GF-D8 (cell line): ENCODE data around the gene ATP13A1.
"Not testable (repeated sequence)": the region's sequence is repeated elsewhere in the genome, so short reads cannot be mapped to it uniquely, and the experiment has no call there.

Experiments used
- DNase-seq: peaks from one replicate; lab custom pipeline; 2025; lab: John Stamatoyannopoulos, UW

The ATP13A1 gene

DNA sequence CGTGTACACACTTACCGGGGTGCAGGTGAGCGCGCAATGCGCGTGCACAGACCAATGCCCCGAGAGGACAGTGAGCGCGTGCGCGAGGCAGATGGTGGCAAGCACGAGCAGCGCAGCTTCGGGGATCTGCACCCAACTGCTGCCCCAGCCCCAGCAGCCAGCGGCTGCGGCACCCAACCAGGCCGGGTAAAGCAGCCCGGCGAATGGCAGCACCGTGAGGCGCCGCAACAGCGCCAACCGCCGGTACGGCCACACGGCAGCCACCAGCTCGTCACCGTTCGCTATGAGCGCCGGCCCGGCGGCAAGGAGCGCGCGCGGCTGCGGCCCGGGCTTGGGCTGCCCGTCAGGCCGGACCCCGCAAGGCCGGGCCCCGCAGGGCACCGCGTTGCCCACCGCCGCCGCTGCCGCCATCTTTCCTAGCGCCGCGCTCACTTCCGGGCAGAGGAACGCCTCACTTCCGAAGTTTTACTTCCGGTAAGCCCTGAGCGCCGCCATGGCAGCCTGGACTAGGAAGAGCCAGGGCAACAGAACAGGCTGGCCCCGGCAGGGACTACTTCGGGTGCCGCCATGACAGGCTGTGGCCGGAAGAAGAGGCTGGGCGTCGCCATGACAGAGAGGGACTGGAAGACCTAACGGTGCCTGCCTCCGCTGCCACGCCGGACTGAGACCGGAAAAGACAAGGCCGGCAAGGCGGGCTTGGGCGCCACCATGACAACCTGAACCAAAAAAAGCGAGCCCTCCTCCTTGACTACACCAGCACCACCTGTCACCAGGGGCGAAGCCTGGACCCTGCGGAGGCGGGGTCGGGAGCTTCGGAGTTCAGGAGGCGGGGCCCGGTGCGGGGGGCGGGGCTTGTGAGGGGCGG lies at the start of gene ATP13A1:
TSS of gene ATP13A1 (minus strand) at position 421 of the 865 bp plus-strand sequence. CDS start at position 411, 10 bp downstream.
- DNase-seq, result peak; percentile 92

DNA sequence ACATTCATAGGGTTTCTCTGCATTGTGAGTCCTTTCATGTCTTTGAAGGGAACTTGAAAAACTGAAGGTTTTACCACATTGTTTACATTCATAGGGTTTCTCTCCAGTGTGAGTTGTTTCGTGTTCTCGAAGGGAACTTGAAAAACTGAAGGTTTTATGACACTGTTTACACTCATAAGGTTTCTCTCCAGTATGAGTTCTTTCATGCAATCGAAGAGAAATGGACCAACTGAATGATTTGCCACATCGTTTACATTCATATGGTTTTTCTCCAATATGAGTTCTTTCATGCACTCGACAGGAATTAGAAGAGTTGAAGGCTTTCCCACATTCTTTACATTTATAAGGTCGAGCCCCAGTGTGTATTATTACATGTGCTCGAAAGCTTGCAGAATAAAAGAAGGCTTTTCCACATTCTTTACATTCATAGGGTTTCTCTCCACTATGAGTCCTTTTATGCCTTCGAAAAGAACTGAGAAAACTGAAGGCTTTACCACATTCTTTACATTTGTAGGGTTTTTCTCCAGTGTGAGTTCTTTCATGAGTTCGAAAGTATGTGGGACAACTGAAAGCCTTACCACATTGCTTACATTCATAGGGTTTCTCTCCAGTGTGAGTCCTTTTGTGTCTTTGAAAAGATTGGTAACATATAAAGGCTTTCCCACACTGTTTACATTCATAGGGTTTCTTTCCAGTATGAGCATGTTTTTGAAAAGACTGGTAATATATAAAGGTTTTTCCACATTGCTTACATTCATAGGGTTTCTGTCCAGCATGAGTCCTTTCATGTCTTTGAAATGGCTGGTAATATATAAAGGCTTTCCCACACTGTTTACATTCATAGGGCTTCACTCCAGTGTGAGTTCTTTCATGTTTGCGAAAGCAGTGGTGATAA lies 48.7 kb upstream of the ATP13A1 start:
- no peak for DNase-seq

DNA sequence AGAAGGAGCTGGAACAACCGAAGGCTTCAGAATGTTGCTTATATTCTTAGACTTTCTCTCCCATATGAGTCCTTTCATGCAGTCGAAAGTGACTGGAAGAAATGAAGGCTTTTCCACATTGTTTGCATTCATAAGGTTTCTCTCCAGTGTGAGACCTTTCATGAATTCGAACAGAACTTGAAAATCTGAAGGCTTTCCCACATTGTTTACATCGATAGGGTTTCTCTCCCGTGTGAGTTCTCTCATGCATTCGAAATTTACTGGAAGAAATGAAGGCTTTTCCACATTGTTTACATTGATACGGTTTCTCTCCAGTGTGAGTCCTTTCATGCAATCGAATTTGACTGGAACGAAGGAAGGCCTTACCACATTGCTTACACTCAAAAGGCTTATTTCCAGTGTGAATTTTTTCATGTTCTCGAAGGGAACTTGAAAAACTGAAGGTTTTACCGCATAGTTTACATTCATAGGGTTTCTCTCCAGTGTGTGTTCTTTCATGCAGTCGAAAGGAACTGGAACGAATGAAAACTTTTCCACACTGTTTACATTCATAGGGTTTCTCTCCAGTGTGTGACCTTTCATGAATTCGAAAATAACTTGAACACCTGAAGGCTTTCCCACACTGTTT lies 47.9 kb upstream of the ATP13A1 start:
- DNase-seq, result no peak

DNA sequence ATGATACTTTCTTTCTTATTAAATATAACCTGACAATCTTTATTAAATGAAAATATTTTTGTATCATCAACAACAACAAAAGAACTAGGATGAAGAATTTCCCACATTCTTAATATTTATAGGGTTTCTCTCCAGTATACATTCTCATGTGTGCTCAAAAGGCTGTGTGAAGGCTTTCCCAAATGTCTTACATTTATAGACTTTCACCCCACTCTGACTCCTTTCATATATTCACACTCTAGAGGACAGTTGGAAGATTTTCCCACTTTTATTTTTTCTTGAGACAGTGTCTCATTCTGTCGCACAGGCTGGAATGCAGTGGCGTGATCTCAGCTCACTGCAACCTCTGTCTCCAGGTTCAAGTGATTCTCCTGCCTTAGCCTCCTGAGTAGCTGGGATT lies 47.0 kb upstream of the ATP13A1 start:
- DNase-seq, result no peak

DNA sequence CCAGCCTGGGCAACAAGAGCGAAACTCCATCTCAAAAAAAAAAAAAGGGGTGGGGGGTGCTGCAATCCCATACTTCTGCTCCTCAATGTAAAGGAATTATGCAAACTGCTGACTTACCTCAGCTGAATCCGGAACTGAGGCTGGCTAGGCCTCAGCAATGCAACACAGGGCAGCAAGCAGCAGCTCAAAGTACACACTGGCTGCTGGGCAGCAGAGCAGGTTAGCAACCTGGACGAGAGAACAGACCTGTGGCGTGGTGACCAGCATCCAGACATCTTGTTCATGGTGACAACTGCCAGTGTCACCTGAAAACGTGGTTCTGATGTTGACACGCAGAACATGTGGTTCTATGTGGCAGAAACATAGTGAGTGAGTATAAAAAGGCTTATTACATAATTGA lies 41.4 kb upstream of the ATP13A1 start:
- DNase-seq, result no peak

DNA sequence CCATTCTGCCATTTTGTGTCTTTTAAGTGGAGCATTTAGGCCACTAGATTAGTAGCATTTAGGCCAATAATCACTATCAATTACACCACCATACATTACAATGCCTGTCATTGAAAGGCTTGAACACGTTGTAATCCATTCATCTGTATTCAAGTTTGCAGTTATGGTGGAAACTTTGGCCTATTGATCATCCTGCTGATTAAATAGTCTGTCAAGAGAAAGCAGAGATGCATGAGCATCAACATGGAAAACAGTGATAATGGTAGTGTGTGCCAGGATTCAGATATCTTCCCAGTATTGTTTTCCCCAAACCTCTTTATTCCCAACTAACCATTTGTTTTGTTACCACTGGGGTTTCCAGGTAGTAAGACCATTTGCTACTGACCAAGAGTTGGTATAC lies 37.0 kb upstream of the ATP13A1 start:
- not testable (repeated sequence) for DNase-seq

DNA sequence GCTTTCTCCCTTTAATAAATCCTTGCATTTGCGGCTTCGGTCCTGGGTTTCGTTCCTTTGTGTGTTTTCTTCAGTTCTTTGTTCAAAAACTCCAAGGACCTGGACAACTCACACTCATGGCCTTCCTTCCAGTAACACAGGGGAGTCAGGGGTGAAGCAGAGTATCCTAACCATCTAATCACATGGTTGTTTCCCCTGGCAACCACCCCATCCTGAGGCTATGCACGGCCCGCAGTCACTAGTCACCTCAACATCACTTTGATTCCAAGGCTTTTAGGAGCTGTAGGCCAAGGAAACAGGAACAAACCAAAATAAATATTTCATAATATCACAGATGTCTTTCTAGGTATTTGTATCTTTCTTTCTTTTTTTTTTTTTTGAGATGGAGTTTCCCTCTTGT lies 34.1 kb upstream of the ATP13A1 start:
- no peak for DNase-seq

DNA sequence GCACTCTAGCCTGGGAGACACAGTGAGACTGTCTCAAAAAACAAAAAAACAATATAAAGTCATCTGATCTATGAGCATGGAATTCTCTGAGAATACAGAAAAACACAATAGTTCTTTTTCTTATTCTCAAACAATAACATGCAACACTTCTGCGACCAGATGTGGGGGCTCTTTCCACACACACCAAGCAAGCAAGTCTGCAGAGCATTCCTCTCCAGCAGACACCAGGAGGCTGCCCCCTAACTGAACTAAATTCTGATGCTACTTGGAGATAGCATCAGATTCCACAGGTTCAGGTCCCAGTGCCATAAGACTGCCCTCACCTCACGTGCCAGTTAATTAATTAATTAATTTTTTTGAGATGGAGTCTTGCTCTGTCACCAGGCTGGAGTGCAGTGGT lies 32.9 kb upstream of the ATP13A1 start:
- no peak for DNase-seq

DNA sequence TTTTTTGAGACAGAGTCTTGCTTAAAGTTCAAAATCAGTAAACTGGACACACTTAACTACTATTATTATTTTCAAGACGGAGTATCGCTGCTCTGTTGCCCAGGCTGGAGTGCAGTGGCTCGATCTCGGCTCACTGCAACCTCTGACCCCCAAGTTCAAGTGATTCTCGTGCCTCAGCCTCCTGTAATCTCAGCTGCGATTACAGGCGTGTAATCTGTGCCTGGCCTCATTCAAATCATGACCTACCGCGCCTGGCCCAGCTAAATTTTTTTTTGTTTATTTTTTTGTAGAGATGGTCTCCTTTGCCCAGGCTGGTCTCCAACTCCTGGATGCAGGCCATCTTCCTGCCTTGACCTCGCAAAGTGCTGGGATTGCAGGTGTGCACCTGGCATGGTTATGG lies 28.2 kb upstream of the ATP13A1 start:
- DNase-seq, result no peak

DNA sequence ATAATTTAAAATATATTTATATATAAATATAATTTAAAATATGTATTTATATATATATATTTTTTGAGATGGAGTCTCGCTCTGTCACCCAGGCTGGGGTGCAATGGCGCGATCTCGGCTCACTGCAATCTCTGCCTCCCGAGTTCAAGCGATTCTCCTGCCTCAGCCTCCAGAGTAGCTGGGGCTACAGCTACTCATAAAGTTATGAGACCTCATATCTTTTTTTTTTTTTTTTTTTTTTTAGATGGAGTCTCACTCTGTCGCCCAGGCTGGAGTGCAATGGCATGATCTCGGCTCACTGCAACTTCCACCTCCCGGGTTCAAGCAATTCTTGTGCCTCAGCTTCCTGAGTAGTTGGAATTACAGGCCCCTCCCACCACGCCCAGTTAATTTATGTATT lies 25.5 kb upstream of the ATP13A1 start:
- not testable (repeated sequence) for DNase-seq

DNA sequence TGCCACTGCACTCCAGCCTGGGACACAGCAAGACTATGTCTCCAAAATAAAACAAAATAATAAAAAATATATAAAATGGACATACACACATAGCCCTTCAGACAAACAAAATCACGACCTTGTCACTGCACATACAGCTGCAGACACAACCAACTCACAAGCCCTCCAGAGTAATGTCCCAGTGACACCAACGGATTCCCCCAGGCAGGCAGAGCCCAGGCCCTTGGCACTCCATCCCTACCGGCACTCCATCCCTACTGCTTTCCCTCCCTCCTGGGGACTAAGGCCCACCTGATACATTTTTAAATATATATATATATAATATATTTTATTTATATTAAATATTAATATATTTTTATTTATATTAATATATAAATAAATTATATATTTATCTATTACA lies 23.6 kb upstream of the ATP13A1 start:
- DNase-seq, result no peak

DNA sequence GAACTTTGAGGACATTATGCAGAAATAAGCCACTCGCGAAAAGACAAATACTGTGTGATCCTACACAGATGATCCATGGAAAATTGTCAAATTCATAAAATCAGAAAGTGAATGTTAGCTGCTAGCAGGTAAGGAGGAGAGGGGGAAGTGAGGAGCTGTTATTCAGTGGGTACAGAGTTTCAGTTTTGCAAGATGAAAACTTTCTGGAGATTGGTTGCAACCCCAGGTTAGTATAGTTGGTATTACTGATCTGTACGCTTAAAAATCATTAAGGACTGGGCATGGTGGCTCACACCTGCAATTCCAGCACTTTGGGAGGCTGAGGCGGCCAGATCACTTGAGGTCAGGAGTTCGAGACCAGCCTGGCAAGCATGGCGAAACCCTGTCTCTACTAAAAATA lies 23.1 kb upstream of the ATP13A1 start:
- no peak for DNase-seq

DNA sequence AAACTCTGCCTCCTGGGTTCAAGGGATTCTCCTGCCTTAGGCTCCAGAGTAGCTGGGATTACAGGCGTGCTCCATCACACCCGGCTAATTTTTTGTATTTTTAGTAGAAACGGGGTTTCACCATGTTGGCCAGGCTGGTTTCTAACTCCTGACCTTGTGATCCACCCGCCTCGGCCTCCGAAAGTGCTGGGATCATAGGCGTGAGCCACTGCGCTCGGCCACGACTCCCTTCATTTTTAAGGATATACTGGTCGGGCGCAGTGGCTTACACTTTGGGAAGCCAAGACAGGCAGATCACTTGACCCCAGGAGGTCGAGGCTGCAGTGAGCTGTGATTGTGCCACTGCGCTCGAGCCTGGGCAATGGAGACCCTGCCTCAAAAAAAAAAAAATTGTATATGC lies 22.6 kb upstream of the ATP13A1 start:
- DNase-seq, result not testable (repeated sequence)

DNA sequence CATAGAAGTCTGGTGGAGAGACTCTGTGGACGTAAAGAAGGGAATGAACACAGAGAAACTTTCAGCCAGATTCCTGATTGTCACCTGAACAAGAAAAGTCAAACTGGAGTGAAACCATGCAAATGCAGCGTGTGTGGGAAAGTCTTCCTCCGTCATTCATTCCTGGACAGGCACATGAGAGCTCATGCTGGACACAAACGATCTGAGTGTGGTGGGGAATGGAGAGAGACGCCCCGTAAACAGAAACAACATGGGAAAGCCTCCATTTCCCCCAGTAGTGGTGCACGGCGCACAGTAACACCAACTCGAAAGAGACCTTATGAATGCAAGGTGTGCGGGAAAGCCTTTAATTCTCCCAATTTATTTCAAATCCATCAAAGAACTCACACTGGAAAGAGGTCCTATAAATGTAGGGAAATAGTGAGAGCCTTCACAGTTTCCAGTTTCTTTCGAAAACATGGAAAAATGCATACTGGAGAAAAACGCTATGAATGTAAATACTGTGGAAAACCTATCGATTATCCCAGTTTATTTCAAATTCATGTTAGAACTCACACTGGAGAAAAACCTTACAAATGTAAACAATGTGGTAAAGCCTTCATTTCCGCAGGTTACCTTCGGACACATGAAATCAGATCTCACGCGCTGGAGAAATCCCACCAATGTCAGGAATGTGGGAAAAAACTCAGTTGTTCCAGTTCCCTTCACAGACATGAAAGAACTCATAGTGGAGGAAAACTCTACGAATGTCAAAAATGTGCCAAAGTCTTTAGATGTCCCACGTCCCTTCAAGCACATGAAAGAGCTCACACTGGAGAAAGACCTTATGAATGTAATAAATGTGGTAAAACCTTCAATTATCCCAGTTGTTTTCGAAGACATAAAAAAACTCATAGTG lies 15.9 kb upstream of the ATP13A1 start:
- DNase-seq, result no peak

DNA sequence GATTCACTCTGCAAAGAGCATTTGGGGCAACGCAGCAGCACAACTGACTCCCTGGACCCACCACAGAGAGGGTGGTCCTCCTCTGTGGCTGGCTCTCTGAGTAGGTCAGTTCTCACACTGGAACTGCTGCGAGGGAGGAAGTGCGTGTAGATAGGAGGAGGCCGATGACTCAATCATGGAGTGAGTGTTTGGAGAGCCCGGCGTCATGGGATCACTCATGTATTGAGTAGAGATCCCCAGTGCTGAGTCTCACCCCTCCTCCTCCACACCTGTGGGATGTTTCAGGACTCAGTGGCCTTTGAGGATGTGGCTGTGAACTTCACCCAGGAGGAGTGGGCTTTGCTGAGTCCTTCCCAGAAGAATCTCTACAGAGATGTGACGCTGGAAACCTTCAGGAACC lies 14.1 kb upstream of the ATP13A1 start:
- no peak for DNase-seq

DNA sequence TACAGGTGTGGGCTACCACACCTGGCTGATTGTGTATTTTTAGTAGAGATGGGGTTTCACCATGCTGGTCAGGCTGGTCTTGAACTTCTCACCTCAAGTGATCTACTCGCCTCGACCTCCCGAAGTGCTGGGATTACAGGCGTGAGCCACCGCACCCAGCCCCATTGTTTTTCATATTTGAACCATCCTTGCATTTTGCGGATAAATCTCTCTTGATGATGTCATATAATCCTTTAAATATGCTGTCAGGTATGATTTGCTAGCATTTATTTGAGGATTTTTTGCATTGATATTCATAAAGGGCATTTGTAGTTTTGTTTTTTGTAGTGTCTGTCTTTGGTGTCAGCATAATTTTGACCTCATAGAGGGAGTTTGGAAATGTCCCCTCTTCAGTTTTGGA lies 10.8 kb upstream of the ATP13A1 start:
- DNase-seq, result no peak

DNA sequence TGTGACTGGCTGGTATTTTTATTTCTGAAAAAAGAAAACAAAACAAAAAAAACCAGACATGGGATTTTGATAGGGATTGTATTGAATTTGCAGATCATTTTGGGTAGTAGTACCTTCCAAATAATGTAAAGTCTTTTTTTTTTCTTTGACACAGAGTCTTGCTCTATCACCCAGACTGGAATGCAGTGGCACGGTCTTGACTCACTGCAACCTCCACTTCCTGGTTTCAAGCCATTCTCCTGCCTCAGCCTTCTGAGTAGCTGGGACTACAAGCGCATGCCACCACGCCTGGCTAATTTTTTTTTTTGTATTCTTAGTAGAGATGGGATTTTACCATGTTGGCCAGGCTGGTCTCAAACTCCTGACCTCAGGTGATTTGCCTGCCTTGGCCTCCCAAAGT lies 9.3 kb upstream of the ATP13A1 start:
- no peak for DNase-seq

DNA sequence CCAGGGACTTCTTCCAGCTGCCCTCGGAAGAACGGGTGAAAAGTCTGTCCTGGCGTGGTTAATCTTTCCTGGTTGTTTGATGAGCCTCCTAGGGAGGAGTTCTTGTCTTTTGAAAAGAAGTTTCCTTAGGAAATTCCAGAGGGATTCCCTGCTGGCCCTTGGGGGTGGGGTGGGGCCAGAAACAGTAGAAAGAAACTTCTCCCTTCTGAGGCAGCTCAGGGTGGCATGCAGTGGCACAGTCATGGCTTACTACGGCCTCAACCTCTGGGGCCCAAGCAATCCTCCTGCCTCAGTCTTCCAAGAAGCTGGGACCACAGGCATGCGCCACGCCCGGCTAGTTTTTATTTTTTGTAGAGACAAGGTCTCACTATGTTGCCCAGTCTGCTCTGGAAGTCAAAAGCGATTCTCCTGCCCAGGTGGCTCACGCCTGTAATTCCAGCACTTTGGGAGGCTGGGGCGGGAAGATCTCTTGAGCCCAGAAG lies 6.6 kb upstream of the ATP13A1 start:
- DNase-seq, result no peak

DNA sequence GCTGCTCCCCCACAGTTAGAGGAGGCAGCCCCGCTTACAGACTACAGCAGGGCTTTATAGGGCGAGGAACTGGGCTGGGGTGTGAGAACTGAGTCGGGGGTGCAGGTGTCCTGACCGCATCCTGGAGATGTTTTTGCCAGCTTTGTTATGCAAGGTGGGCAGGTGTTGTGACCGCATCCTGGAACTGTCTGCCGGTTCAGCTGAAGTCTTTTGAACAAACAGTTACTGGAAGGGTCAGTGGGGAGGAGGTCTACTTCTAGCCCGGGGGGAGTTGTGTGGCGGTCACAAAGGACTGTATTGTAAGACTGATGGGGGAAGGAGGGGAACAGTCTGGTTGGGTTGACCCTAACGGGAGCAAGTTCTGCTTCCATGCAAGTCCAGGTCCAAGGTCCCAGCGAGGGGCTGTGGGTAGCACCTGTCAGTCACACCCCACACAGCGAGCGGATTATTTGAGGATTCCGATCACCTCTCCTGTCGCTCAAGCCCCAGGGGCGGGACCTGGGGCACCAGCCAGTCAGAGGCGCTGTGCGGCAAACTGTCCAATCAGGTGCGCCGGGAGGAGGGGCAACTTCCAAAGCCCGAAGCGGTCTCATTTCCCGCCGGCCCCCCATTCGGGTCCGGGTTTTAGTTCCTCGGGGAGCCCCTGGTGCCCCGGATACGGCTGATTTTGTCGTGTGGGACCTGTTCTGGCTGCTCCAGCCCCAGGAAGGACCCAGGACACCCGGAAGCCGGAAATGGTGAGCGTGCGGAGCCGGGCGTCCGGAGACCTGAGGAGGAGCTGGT lies 4.9 kb upstream of the ATP13A1 start, which contains the start of gene ZNF101:
TSS of gene ZNF101 (plus strand) at position 610 of the 783 bp plus-strand sequence. CDS start at position 735, 125 bp downstream.
- DNase-seq, result peak; percentile 86

DNA sequence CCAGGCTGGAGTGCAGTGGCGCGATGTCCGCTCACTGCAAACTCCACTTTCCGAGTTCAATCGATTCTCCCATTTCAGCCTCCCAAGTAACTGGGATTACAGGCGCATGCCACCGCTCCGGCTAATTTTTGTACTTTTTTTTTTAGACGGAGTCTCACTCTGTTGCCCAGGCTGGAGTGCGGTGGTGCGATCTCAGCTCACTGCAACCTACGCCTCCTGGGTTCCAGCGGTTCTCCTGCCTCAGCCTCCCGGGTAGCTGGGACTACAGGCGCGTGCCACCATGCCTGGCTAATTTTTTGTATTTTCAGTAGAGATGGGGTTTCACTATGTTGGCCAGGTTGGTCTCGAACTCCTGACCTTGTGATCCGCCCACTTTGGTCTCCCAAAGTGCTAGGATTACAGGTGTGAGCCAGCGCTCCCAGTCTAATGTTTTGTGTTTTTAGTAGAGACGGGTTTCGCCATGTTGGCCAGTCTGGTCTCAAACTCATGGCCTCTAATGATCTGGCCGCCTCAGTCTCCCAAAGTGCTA lies 2.0 kb upstream of the ATP13A1 start:
- DNase-seq, result not testable (repeated sequence)
